GM23338 (cell line): ENCODE data around the gene PTPN13. TPM values are rescaled to one million over a fixed set of nuclear protein-coding genes. Genes with fewer than 3 reads are reported as not detected.

Experiments used
- ATAC-seq: fragments of 200-7000 bp; cut with Tn5 transposase; 3 replicates; pipeline ENCODE4 v1.9.1; 2020
- DNase-seq: peaks from one replicate; pipeline ENCODE4 v3.0.0-alpha.2; 2015; ENCODE audit warnings: low spot score
- H2AFZ ChIP-seq: fragments of 200-600 bp; sonication (generic); 2 replicates; pipeline ENCODE4 v1.8.0; 2016; ENCODE audit warnings: antibody characterized with exemption, mild to moderate bottlenecking, moderate library complexity
- H3F3A ChIP-seq: fragments of 200-600 bp; sonication (generic); replicated peaks from 2 replicates; pipeline ENCODE4 v1.8.0; 2017; ENCODE audit warnings: antibody characterized with exemption, mixed run types, low read depth
- H3K27ac ChIP-seq: fragments of 200-600 bp; sonication (generic); 2 replicates; pipeline ENCODE4 v1.6.1; 2016; ENCODE audit warnings: low read depth
- H3K27me3 ChIP-seq: fragments of 200-600 bp; sonication (generic); 2 replicates; pipeline ENCODE4 v1.8.0; 2016; ENCODE audit warnings: mild to moderate bottlenecking, mixed run types, moderate library complexity; ENCODE audit not compliant: insufficient read depth
- H3K36me3 ChIP-seq: fragments of 200-600 bp; sonication (generic); 2 replicates; pipeline ENCODE4 v1.8.0; 2016; ENCODE audit warnings: mild to moderate bottlenecking; ENCODE audit not compliant: insufficient read depth
- H3K4me1 ChIP-seq: fragments of 200-600 bp; sonication (generic); 2 replicates; pipeline ENCODE4 v1.8.0; 2016; ENCODE audit warnings: mild to moderate bottlenecking, moderate library complexity; ENCODE audit not compliant: insufficient read depth
- H3K4me2 ChIP-seq: fragments of 200-600 bp; sonication (generic); 2 replicates; pipeline ENCODE4 v1.7.1; 2017; ENCODE audit warnings: mixed run types
- H3K4me3 ChIP-seq: fragments of 200-600 bp; sonication (generic); 2 replicates; pipeline ENCODE4 v1.6.1; 2016; ENCODE audit warnings: mixed run types
- H3K79me2 ChIP-seq: fragments of 200-600 bp; sonication (generic); replicated peaks from 2 replicates; pipeline ENCODE4 v1.8.0; 2017; ENCODE audit warnings: mild to moderate bottlenecking; ENCODE audit not compliant: insufficient read depth
- H3K9me2 ChIP-seq: fragments of 200-600 bp; sonication (generic); 2 replicates; pipeline ENCODE4 v1.8.0; 2017; ENCODE audit not compliant: insufficient read depth
- H4K20me1 ChIP-seq: fragments of 200-600 bp; sonication (generic); replicated peaks from 2 replicates; pipeline ENCODE4 v1.8.0; 2017; ENCODE audit warnings: mild to moderate bottlenecking; ENCODE audit not compliant: insufficient read depth
- H3K27ac Mint-ChIP-seq: 2 replicates; pipeline ENCODE4 v1.8.0; 2020; ENCODE audit warnings: inconsistent platforms, mild to moderate bottlenecking, moderate library complexity, mixed read lengths
- H3K27me3 Mint-ChIP-seq: 3 replicates; pipeline ENCODE4 v1.8.0; 2022; ENCODE audit warnings: low read depth, mild to moderate bottlenecking, moderate library complexity, mixed read lengths, inconsistent platforms; ENCODE audit not compliant: insufficient read depth, poor library complexity
- H3K36me3 Mint-ChIP-seq: 3 replicates; pipeline ENCODE4 v1.8.0; 2021; ENCODE audit warnings: low read depth, mild to moderate bottlenecking, inconsistent platforms, moderate library complexity, mixed read lengths
- H3K4me1 Mint-ChIP-seq: 3 replicates; pipeline ENCODE4 v1.8.0; 2020; ENCODE audit warnings: mild to moderate bottlenecking, inconsistent platforms, mixed read lengths
- H3K4me3 Mint-ChIP-seq: 3 replicates; pipeline ENCODE4 v1.8.0; 2021; ENCODE audit warnings: moderate library complexity, mild to moderate bottlenecking, inconsistent platforms, mixed read lengths
- H3K9me3 Mint-ChIP-seq: 3 replicates; pipeline ENCODE4 v1.8.0; 2020; ENCODE audit warnings: moderate library complexity, mild to moderate bottlenecking, inconsistent platforms, mixed read lengths
- CREB1 ChIP-seq: fragments of 250-450 bp; sonication (Bioruptor Pico); IDR thresholded peaks from 2 replicates; pipeline ENCODE4 v1.5.0; 2020; ENCODE audit warnings: low read depth, mild to moderate bottlenecking, moderate library complexity
- EZH2 ChIP-seq: fragments of 200-600 bp; sonication (generic); IDR thresholded peaks from one replicate; pipeline ENCODE4 v1.8.0; 2017; ENCODE audit warnings: antibody characterized with exemption, mild to moderate bottlenecking, low read depth; ENCODE audit not compliant: unreplicated experiment
- EZH2phosphoT487 ChIP-seq: fragments of 200-600 bp; sonication (generic); IDR thresholded peaks from one replicate; pipeline ENCODE4 v1.8.1; 2018; ENCODE audit warnings: antibody characterized with exemption; ENCODE audit not compliant: unreplicated experiment
- JUNB ChIP-seq: IDR thresholded peaks from one replicate; pipeline ENCODE4 v1.6.1; 2016; ENCODE audit warnings: antibody characterized with exemption; ENCODE audit not compliant: unreplicated experiment
- NANOG ChIP-seq: IDR thresholded peaks from 2 replicates; pipeline ENCODE4 v1.6.1; 2016; ENCODE audit warnings: antibody characterized with exemption, borderline replicate concordance
- POLR2AphosphoS5 ChIP-seq: IDR thresholded peaks from 2 replicates; pipeline ENCODE4 v1.6.1; 2016; ENCODE audit warnings: antibody characterized with exemption, low read depth
- STAT1 ChIP-seq: IDR thresholded peaks from one replicate; pipeline ENCODE4 v1.6.1; 2016; ENCODE audit warnings: antibody characterized with exemption; ENCODE audit not compliant: unreplicated experiment
- ZNF114 ChIP-seq: fragments of 250-450 bp; sonication (Bioruptor Pico); IDR thresholded peaks from 2 replicates; pipeline ENCODE4 v1.5.0; 2020; ENCODE audit warnings: mild to moderate bottlenecking, moderate library complexity
- ZNF331 ChIP-seq: fragments of 250-450 bp; sonication (Bioruptor Pico); IDR thresholded peaks from 2 replicates; pipeline ENCODE4 v1.5.0; 2020; ENCODE audit warnings: low read depth, mild to moderate bottlenecking, moderate library complexity
- polyA plus RNA-seq: library from polyadenylated mRNA; unstranded; fragments of >200 nt; fragmentation: Nextera tagmentation; extraction: Ambion mirVana; gene quantifications from 2 replicates; pipeline ENCODE4 v1.2.1, GENCODE V29; 2016
- total RNA-seq: library from RNA; depleted of rRNA; stranded (reverse); fragments of >200 nt; shearing (Covaris generic); gene quantifications from 2 replicates; pipeline ENCODE4 v1.2.3, GENCODE V29; 2014
- TF ChIP-seq, protein P1 (sequence below), 2 experiments: fragments of 200-600 bp in 1 of 2; sonication (generic) in 1 of 2; conservative IDR thresholded peaks; 2 replicates each; pipeline versions ENCODE4 v1.5.1 to v1.6.1; 2016 to 2017; ENCODE audit warnings: antibody characterized with exemption in 2 of 2, low read depth in 2 of 2, mild to moderate bottlenecking in 2 of 2, moderate library complexity in 1 of 2
- TF ChIP-seq, protein P2 (sequence below): IDR thresholded peaks from one replicate; pipeline ENCODE4 v1.6.1; 2018; ENCODE audit warnings: antibody characterized with exemption; ENCODE audit not compliant: unreplicated experiment
- TF ChIP-seq, protein P3 (sequence below): IDR thresholded peaks from 2 replicates; pipeline ENCODE4 v1.6.1; 2016; ENCODE audit warnings: antibody characterized with exemption

PTPN13 gene
- total and polyA plus RNA-seq, 2 experiments from 2014 or later = 12.6 to 49.9 TPM

DNA sequence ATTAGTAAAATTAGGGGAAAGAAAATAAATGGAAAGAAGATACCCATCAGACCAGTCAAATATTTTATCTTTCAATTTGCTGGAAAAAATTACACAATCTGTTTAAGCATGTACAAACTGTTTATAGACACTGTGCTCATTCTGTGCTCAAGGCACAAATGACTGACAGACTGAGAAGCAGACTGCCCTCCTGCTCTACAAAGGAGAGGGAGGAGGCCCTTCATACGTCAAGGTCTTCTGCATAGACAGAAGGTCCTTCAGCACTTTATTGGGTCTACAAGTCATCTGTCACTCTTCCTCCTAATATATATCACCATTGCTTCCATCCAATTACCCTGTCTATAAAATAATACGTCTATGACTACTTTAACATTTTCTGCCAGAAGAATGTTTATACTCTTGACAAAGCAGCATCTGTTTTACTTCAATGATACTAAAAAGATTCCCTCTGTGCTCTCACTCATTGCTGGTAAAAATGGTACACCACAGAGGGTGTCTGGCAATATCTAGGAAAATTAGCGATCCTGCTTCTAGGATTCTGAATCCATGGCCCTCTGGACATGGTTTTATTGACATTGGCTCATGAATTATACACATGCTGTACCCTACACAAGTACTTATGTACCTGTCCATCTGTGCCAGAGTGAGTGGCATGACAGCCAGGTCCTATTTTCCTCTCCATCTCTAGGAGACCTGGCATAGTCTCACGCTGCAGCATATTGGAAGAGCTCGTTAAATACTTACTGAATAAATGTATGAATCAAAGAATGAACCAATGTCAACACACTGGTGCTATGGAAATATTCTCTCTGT lies 243.8 kb downstream of the PTPN13 start (continued):
- TF ChIP-seq, protein P1, sequence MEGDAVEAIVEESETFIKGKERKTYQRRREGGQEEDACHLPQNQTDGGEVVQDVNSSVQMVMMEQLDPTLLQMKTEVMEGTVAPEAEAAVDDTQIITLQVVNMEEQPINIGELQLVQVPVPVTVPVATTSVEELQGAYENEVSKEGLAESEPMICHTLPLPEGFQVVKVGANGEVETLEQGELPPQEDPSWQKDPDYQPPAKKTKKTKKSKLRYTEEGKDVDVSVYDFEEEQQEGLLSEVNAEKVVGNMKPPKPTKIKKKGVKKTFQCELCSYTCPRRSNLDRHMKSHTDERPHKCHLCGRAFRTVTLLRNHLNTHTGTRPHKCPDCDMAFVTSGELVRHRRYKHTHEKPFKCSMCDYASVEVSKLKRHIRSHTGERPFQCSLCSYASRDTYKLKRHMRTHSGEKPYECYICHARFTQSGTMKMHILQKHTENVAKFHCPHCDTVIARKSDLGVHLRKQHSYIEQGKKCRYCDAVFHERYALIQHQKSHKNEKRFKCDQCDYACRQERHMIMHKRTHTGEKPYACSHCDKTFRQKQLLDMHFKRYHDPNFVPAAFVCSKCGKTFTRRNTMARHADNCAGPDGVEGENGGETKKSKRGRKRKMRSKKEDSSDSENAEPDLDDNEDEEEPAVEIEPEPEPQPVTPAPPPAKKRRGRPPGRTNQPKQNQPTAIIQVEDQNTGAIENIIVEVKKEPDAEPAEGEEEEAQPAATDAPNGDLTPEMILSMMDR (conservative IDR thresholded peaks at IDR 0.05; ENCODE audit: low read depth in 2 of 2) = no peak
- TF ChIP-seq EZH2 (no peak), STAT1 (no peak), CREB1 (no peak), ZNF114 (CRISPR knock-in tag) (no peak), ZNF331 (CRISPR knock-in tag) (no peak), EZH2phosphoT487 (no peak), JUNB (no peak), POLR2AphosphoS5 (no peak), NANOG (no peak)
- TF ChIP-seq, protein P2, sequence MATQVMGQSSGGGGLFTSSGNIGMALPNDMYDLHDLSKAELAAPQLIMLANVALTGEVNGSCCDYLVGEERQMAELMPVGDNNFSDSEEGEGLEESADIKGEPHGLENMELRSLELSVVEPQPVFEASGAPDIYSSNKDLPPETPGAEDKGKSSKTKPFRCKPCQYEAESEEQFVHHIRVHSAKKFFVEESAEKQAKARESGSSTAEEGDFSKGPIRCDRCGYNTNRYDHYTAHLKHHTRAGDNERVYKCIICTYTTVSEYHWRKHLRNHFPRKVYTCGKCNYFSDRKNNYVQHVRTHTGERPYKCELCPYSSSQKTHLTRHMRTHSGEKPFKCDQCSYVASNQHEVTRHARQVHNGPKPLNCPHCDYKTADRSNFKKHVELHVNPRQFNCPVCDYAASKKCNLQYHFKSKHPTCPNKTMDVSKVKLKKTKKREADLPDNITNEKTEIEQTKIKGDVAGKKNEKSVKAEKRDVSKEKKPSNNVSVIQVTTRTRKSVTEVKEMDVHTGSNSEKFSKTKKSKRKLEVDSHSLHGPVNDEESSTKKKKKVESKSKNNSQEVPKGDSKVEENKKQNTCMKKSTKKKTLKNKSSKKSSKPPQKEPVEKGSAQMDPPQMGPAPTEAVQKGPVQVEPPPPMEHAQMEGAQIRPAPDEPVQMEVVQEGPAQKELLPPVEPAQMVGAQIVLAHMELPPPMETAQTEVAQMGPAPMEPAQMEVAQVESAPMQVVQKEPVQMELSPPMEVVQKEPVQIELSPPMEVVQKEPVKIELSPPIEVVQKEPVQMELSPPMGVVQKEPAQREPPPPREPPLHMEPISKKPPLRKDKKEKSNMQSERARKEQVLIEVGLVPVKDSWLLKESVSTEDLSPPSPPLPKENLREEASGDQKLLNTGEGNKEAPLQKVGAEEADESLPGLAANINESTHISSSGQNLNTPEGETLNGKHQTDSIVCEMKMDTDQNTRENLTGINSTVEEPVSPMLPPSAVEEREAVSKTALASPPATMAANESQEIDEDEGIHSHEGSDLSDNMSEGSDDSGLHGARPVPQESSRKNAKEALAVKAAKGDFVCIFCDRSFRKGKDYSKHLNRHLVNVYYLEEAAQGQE = no peak
- TF ChIP-seq, protein P3, sequence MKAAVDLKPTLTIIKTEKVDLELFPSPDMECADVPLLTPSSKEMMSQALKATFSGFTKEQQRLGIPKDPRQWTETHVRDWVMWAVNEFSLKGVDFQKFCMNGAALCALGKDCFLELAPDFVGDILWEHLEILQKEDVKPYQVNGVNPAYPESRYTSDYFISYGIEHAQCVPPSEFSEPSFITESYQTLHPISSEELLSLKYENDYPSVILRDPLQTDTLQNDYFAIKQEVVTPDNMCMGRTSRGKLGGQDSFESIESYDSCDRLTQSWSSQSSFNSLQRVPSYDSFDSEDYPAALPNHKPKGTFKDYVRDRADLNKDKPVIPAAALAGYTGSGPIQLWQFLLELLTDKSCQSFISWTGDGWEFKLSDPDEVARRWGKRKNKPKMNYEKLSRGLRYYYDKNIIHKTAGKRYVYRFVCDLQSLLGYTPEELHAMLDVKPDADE = no peak

DNA sequence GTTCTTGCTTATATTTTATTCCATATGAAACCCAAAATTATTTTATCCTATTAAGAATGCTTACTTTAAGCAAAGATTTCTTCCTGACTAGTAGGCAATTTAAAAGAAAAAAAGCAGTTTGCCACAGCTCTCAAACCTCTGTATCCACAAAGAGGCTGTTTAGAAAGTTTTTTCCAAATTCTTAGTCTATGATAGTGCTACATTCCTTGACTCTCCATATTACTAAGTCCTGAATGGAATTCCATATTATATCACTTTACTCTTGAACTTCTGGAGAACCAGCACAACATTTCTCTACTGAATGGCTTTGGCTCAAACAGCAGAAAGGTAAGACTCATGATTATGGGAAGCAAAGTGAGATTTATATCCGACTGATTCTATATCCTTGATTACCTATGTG lies 246.7 kb downstream of the PTPN13 start:
- Mint-ChIP-seq H3K27ac (no peak overlapping the region), H3K36me3 (no peaks in the 10 kb centered on the region), H3K27me3 (peaks cover 3% of the 10 kb centered on the region), H3K4me1 (no peaks in the 10 kb centered on the region), H3K4me3 (no peak overlapping the region), H3K9me3 (no peaks in the 10 kb centered on the region)
- H2AFZ ChIP-seq = no peak overlapping the region
- no peaks in the 10 kb centered on the region for H3F3A ChIP-seq
- H4K20me1 ChIP-seq = no peaks in the 10 kb centered on the region
- no peak overlapping the region for H3K4me2 ChIP-seq
- no peak overlapping the region for H3K4me3 ChIP-seq
- DNase-seq (no peak), ATAC-seq (no peak)
- H3K27me3 ChIP-seq = no peaks in the 10 kb centered on the region
- H3K9me2 ChIP-seq = peaks cover 8% of the 10 kb centered on the region
- no peaks in the 10 kb centered on the region for H3K79me2 ChIP-seq
- no peaks in the 10 kb centered on the region for H3K4me1 ChIP-seq
- no peaks in the 10 kb centered on the region for H3K36me3 ChIP-seq
- H3K27ac ChIP-seq = no peak overlapping the region
- no peak for TF ChIP-seq POLR2AphosphoS5
- TF ChIP-seq, protein P3 = no peak
- TF ChIP-seq EZH2 = no peak
- no peak for TF ChIP-seq EZH2phosphoT487
- TF ChIP-seq ZNF331 (CRISPR knock-in tag) = no peak
- no peak for TF ChIP-seq STAT1
- no peak for TF ChIP-seq CREB1
